Measurements from ENCODE around the gene ITGA3. TPM values are rescaled to one million over a fixed set of nuclear protein-coding genes. Genes with fewer than 3 reads are reported as not detected.
A peak's percentile ranks its signal among the peaks of the same experiment; 100 is the strongest.

ITGA3 gene
- total and polyA plus RNA-seq, 12 donors, result 12.5 to 44.2 (median 23.1) TPM

- WGBS, 2 donors, result 85 to 88% methylated on average over 2 of the region's 2 CpGs
- intact Hi-C loops (cut with DNase I), result no loop called here
Observed at GRCh38 chr17:50046179-50046578, 9.7 kb upstream of the ITGA3 start.

GRCh38 chr17:50046667-50047066 lies 9.2 kb upstream of the ITGA3 start:
- H3K9me3 ChIP-seq, result no peaks in the 10 kb centered on the region
- H3K27ac ChIP-seq, result peak overlapping the region in 1 of 10 donors; percentile 31
- H3K4me1 ChIP-seq, result peaks cover 7 to 31% (median 17%) of the 10 kb centered on the region in 9 donors
- no peak overlapping the region for H3K4me3 ChIP-seq
- ATAC-seq (no peak), DNase-seq (no peak)
- TF ChIP-seq CTCF (IDR thresholded peaks at IDR 0.05), result no peak
- intact Hi-C loops (cut with DNase I), result no loop called here
- 93 to 94% methylated on average over 6 of the region's 6 CpGs for WGBS, 2 donors
- no peaks in the 10 kb centered on the region for H3K36me3 ChIP-seq
- H3K27me3 ChIP-seq, result no peaks in the 10 kb centered on the region

More at GRCh38 chr17:50046179-50046578, 9.7 kb upstream of the ITGA3 start:
- no peaks in the 10 kb centered on the region for H3K27me3 ChIP-seq
- H3K4me1 ChIP-seq, result peaks cover 7 to 31% (median 17%) of the 10 kb centered on the region in 9 donors
- no peak for DNase-seq
- no peak overlapping the region for H3K27ac ChIP-seq
- no peaks in the 10 kb centered on the region for H3K9me3 ChIP-seq
- no peaks in the 10 kb centered on the region for H3K36me3 ChIP-seq
- no peak for ATAC-seq
- H3K4me3 ChIP-seq, result no peak overlapping the region
- TF ChIP-seq CTCF (IDR thresholded peaks at IDR 0.05), result no peak

GRCh38 chr17:50047083-50047482 lies 8.8 kb upstream of the ITGA3 start:
- no peak for DNase-seq
- Histone ChIP-seq H3K36me3 (no peaks in the 10 kb centered on the region), H3K9me3 (no peaks in the 10 kb centered on the region), H3K4me1 (peaks cover 7 to 31% (median 17%) of the 10 kb centered on the region in 9 donors), H3K4me3 (no peak overlapping the region), H3K27me3 (no peaks in the 10 kb centered on the region), H3K27ac (peak overlapping the region in 1 of 10 donors; percentile 31)
- intact Hi-C loops (cut with DNase I), result no loop called here
- no peak for TF ChIP-seq CTCF (IDR thresholded peaks at IDR 0.05)
- no peak for ATAC-seq
- 91 to 95% methylated on average over 6 of the region's 6 CpGs for WGBS, 2 donors

- Histone ChIP-seq H3K36me3 (no peaks in the 10 kb centered on the region), H3K4me3 (no peak overlapping the region), H3K4me1 (peaks cover 7 to 34% (median 17%) of the 10 kb centered on the region in 9 donors), H3K27me3 (no peaks in the 10 kb centered on the region), H3K27ac (peak overlapping the region in 1 of 10 donors; percentile 31), H3K9me3 (no peaks in the 10 kb centered on the region)
- 63 to 69% methylated on average over 9 of the region's 9 CpGs for whole genome bisulfite sequencing, 2 donors
- intact Hi-C loops (cut with DNase I), result no loop called here
- DNase-seq (no peak), ATAC-seq (peak in 2 of 8 donors; percentile 32 to 34)
- TF ChIP-seq CTCF (IDR thresholded peaks at IDR 0.05), result no peak
Observed at GRCh38 chr17:50047488-50048126, 8.3 kb upstream of the ITGA3 start.

All from heart right ventricle (tissue), 16 donors.